ENCODE measurements around the gene PHKB. TPM values are rescaled to one million over a fixed set of nuclear protein-coding genes. Genes with fewer than 3 reads are reported as not detected.
"Not testable (repeated sequence)": the region's sequence is repeated elsewhere in the genome, so short reads cannot be mapped to it uniquely, and the experiment has no call there.

Gene PHKB
- total RNA-seq, 2 experiments from 2014 or later: 37.5 to 39.3 TPM

GRCh38 chr16:47459603-47460002 lies 1.5 kb upstream of the PHKB start:
- Mint-ChIP-seq H3K36me3 (peaks cover 13% of the 10 kb centered on the region), H3K4me3 (peak overlapping the region; percentile 85), H3K9me3 (no peaks in the 10 kb centered on the region), H3K27me3 (no peaks in the 10 kb centered on the region), H3K27ac (peak overlapping the region; percentile 96), H3K4me1 (peaks cover 27% of the 10 kb centered on the region)
- POLR2A ChIA-PET: no interaction called here
- DNase-seq (no peak), ATAC-seq (ENCODE audit: low read depth) (no peak)

- no peaks in the 10 kb centered on the region for H3K9me3 Mint-ChIP-seq
- H3K27ac Mint-ChIP-seq: peak overlapping the region; percentile 96
- no peaks in the 10 kb centered on the region for H3K27me3 Mint-ChIP-seq
- H3K36me3 Mint-ChIP-seq: peaks cover 10% of the 10 kb centered on the region
- H3K4me3 Mint-ChIP-seq: peak overlapping the region; percentile 85
- no peak for DNase-seq
- peaks cover 25% of the 10 kb centered on the region for H3K4me1 Mint-ChIP-seq
- POLR2A ChIA-PET: interaction anchor here (0.5 to 2.2 kb wide), 4 partner anchors 11 to 487 kb away, joined by 3 to 10 read pairs (median 3); partner anchors contain the start of gene DNAJA2
- no peak for ATAC-seq (ENCODE audit: low read depth)
Observed at GRCh38 chr16:47460359-47460710, 796 bp upstream of the PHKB start.

- ATAC-seq (ENCODE audit: low read depth) (peak; percentile 5), DNase-seq (no peak)
- peak overlapping the region; percentile 85 for H3K4me3 Mint-ChIP-seq
- POLR2A ChIA-PET: interaction anchor here (0.6 to 2.2 kb wide), 7 partner anchors 12 to 488 kb away, joined by 3 to 10 read pairs (median 3); partner anchors contain the start of gene DNAJA2
- no peaks in the 10 kb centered on the region for H3K27me3 Mint-ChIP-seq
- H3K9me3 Mint-ChIP-seq: no peaks in the 10 kb centered on the region
- H3K36me3 Mint-ChIP-seq: peaks cover 10% of the 10 kb centered on the region
- H3K4me1 Mint-ChIP-seq: peaks cover 23% of the 10 kb centered on the region
- H3K27ac Mint-ChIP-seq: peak overlapping the region; percentile 86
Observed at GRCh38 chr16:47461598-47462266, 601 bp downstream of the PHKB start.

- POLR2A ChIA-PET: no interaction called here
- Mint-ChIP-seq H3K27ac (no peak overlapping the region), H3K4me3 (no peak overlapping the region), H3K9me3 (no peaks in the 10 kb centered on the region), H3K27me3 (no peaks in the 10 kb centered on the region), H3K36me3 (peaks cover 8% of the 10 kb centered on the region), H3K4me1 (peaks cover 21% of the 10 kb centered on the region)
- ATAC-seq (ENCODE audit: low read depth) (no peak), DNase-seq (no peak)
Observed at GRCh38 chr16:47463771-47464624, 2.9 kb downstream of the PHKB start.

GRCh38 chr16:47465919-47466630 lies 4.9 kb downstream of the PHKB start:
- POLR2A ChIA-PET: no interaction called here
- Mint-ChIP-seq H3K4me3 (no peak overlapping the region), H3K4me1 (peaks cover 10% of the 10 kb centered on the region), H3K27ac (no peak overlapping the region), H3K27me3 (no peaks in the 10 kb centered on the region), H3K9me3 (no peaks in the 10 kb centered on the region), H3K36me3 (peaks cover 12% of the 10 kb centered on the region)
- ATAC-seq (ENCODE audit: low read depth): no peak
- DNase-seq: no peak

- Mint-ChIP-seq H3K4me1 (peaks cover 6% of the 10 kb centered on the region), H3K27me3 (no peaks in the 10 kb centered on the region), H3K36me3 (peaks cover 14% of the 10 kb centered on the region), H3K4me3 (no peak overlapping the region), H3K27ac (no peak overlapping the region), H3K9me3 (no peaks in the 10 kb centered on the region)
- no peak for DNase-seq
- POLR2A ChIA-PET: interaction anchor here (0.7 kb wide), 1 partner anchor 69 kb away, joined by 3 read pairs; no protein-coding TSS in a partner anchor
- ATAC-seq (ENCODE audit: low read depth): no peak
Observed at GRCh38 chr16:47467501-47467900, 6.4 kb downstream of the PHKB start.

GRCh38 chr16:47468070-47468689 lies 7.0 kb downstream of the PHKB start:
- ATAC-seq (ENCODE audit: low read depth); H3K27ac Mint-ChIP-seq; H3K9me3 Mint-ChIP-seq; DNase-seq; H3K4me1 Mint-ChIP-seq; H3K27me3 Mint-ChIP-seq; POLR2A ChIA-PET; H3K4me3 Mint-ChIP-seq: not testable (repeated sequence)
- peaks cover 14% of the 10 kb centered on the region for H3K36me3 Mint-ChIP-seq

- Mint-ChIP-seq H3K4me1 (no peaks in the 10 kb centered on the region), H3K4me3 (no peak overlapping the region), H3K36me3 (peaks cover 11% of the 10 kb centered on the region), H3K27me3 (no peaks in the 10 kb centered on the region), H3K27ac (no peak overlapping the region), H3K9me3 (no peaks in the 10 kb centered on the region)
- DNase-seq: no peak
- no peak for ATAC-seq (ENCODE audit: low read depth)
- POLR2A ChIA-PET: no interaction called here
Observed at GRCh38 chr16:47469227-47469626, 8.1 kb downstream of the PHKB start.

- Mint-ChIP-seq H3K4me3 (no peak overlapping the region), H3K27ac (no peak overlapping the region), H3K36me3 (peaks cover 16% of the 10 kb centered on the region), H3K9me3 (no peaks in the 10 kb centered on the region), H3K27me3 (no peaks in the 10 kb centered on the region), H3K4me1 (no peaks in the 10 kb centered on the region)
- POLR2A ChIA-PET: no interaction called here
- DNase-seq (no peak), ATAC-seq (ENCODE audit: low read depth) (no peak)
Observed at GRCh38 chr16:47470211-47470610, 9.1 kb downstream of the PHKB start.

- POLR2A ChIA-PET: no interaction called here
- ATAC-seq (ENCODE audit: low read depth): no peak
- H3K4me1 Mint-ChIP-seq: no peaks in the 10 kb centered on the region
Observed at GRCh38 chr16:47470810-47471209, 9.7 kb downstream of the PHKB start.

GRCh38 chr16:47473004-47473403 lies 11.9 kb downstream of the PHKB start:
- ATAC-seq (ENCODE audit: low read depth); H3K4me1 Mint-ChIP-seq; H3K4me3 Mint-ChIP-seq; DNase-seq; H3K9me3 Mint-ChIP-seq; H3K27me3 Mint-ChIP-seq; H3K27ac Mint-ChIP-seq; POLR2A ChIA-PET: not testable (repeated sequence)
- H3K36me3 Mint-ChIP-seq: peaks cover 20% of the 10 kb centered on the region

More at GRCh38 chr16:47470810-47471209, 9.7 kb downstream of the PHKB start:
- Mint-ChIP-seq H3K4me3 (no peak overlapping the region), H3K36me3 (peaks cover 16% of the 10 kb centered on the region), H3K9me3 (no peaks in the 10 kb centered on the region), H3K27ac (no peak overlapping the region), H3K27me3 (no peaks in the 10 kb centered on the region)
- DNase-seq: no peak

GRCh38 chr16:47473792-47474191 lies 12.7 kb downstream of the PHKB start:
- no peaks in the 10 kb centered on the region for H3K27me3 Mint-ChIP-seq
- H3K27ac Mint-ChIP-seq: no peak overlapping the region
- DNase-seq (no peak), ATAC-seq (ENCODE audit: low read depth) (no peak)
- no peak overlapping the region for H3K4me3 Mint-ChIP-seq
- POLR2A ChIA-PET: no interaction called here
- H3K9me3 Mint-ChIP-seq: no peaks in the 10 kb centered on the region
- H3K4me1 Mint-ChIP-seq: no peaks in the 10 kb centered on the region
- H3K36me3 Mint-ChIP-seq: peaks cover 17% of the 10 kb centered on the region

- Mint-ChIP-seq H3K4me3 (no peak overlapping the region), H3K4me1 (no peaks in the 10 kb centered on the region), H3K27ac (no peak overlapping the region), H3K36me3 (peaks cover 21% of the 10 kb centered on the region), H3K9me3 (no peaks in the 10 kb centered on the region), H3K27me3 (no peaks in the 10 kb centered on the region)
- POLR2A ChIA-PET: no interaction called here
- DNase-seq (no peak), ATAC-seq (ENCODE audit: low read depth) (no peak)
Observed at GRCh38 chr16:47475786-47476185, 14.7 kb downstream of the PHKB start.

All from activated naive CD8-positive, alpha-beta T cell treated with anti-CD3 and anti-CD28 coated beads, Interleukin-2, amount 10 ng/mL, durations not matched to agents 7 days and 5 days (primary cell).